Measurements from ENCODE around the gene GALNTL6.

GRCh38 chr4:172141025-172141424 lies 327.8 kb downstream of the GALNTL6 start:
- no peak for TF ChIP-seq CTCF (IDR thresholded peaks at IDR 0.05)
- no peak for TF ChIP-seq EP300 (IDR thresholded peaks at IDR 0.05)
